Measurements from ENCODE around the gene GPR108.

GRCh38 chr19:6693681-6694080 lies 43.7 kb downstream of the GPR108 start:
- TF ChIP-seq CTCF (IDR thresholded peaks at IDR 0.05 in 4 of 5, conservative IDR thresholded peaks at IDR 0.05 in 1 of 5) = no peak
- TF ChIP-seq POLR2A (IDR thresholded peaks at IDR 0.05) = no peak

Measured in gastrocnemius medialis (tissue), 4 donors.